C4-2B (cell line): ENCODE measurements around the gene SEC16B.

Source experiments
- CTCF ChIP-seq: fragments of 450-650 bp; conservative IDR thresholded peaks from 2 replicates; pipeline ENCODE4 v1.5.1; 2017; ENCODE audit warnings: mild to moderate bottlenecking
- ZFX ChIP-seq: fragments of 450-650 bp; IDR thresholded peaks from 2 replicates; pipeline ENCODE4 v1.6.1; 2017

DNA sequence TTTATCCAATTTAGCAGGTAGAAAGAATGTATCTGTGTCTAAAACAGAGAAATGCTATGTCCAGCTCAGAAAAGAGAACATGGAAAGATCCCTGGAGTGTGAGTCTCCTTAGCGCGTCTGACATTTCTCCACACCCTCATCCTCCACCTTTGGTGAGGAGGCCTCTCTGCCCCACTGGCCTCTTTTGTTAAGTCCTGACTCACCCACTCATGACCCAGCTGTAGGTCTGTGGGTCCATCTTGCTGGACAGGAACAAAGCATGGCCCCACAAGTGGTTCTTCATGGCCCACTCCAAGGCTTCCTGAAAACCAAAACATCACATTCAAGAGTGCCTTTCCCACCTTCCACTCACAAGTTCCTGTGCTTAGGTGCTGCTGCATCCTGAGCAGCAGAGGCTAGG, 15.8 kb downstream of the SEC16B start:
- TF ChIP-seq CTCF (no peak), ZFX (no peak)
